ENCODE measurements around the gene GRIK4.

- TF ChIP-seq CTCF (IDR thresholded peaks at IDR 0.05) (no peak), ZBTB43 (CRISPR knock-in tag; IDR thresholded peaks at IDR 0.05) (no peak), TP53 (CRISPR knock-in tag; IDR thresholded peaks at IDR 0.05) (no peak), TCF7 (CRISPR knock-in tag; IDR thresholded peaks at IDR 0.05; ENCODE audit: low read depth) (no peak), CBFB (CRISPR knock-in tag; IDR thresholded peaks at IDR 0.05; ENCODE audit: low read depth) (no peak), ZNF423 (CRISPR knock-in tag; IDR thresholded peaks at IDR 0.05) (no peak), SP1 (CRISPR knock-in tag; conservative IDR thresholded peaks at IDR 0.05) (no peak), ZNF263 (CRISPR knock-in tag; IDR thresholded peaks at IDR 0.05; ENCODE audit: low read depth) (no peak), RELA (CRISPR knock-in tag; IDR thresholded peaks at IDR 0.05; ENCODE audit: borderline replicate concordance) (no peak), ZNF512 (CRISPR knock-in tag; IDR thresholded peaks at IDR 0.05; ENCODE audit: borderline replicate concordance) (no peak), ZNF281 (CRISPR knock-in tag; IDR thresholded peaks at IDR 0.05) (no peak), USF1 (CRISPR knock-in tag; IDR thresholded peaks at IDR 0.05) (no peak), USF2 (CRISPR knock-in tag; IDR thresholded peaks at IDR 0.05) (no peak), PRRX2 (CRISPR knock-in tag; IDR thresholded peaks at IDR 0.05) (no peak)
These were observed 216.2 kb downstream of the GRIK4 start for GRCh38 chr11:120727752-120728151.

All from WTC11 (cell line).